ENCODE measurements around the gene XYLB.

Gene XYLB

DNA sequence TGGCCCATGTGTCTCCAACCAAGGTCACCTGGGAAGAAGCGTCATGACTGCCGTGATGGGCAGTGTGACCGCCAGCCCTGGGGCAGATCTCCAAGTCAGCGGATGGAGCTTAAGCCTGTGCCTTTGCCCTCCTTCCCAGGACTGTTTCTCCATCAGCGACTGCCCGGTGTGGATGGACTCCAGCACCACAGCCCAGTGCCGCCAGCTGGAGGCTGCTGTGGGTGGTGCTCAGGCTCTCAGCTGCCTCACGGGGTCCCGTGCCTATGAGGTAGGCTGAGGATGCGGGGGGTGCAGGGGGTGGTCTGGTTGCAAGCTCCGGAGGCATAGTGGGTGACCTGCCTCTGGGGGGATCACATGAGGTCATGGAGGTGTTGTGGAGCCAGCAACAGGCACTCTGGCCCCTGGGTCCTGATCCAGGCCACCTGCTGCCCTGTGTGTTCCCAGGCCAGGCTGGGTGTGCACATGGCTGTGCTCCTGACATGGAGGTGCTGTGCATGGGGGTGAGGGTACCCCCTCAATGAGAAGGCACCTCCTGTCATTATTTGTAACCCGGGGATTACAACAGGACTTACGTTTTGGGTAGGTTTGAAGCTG, 19.0 kb downstream of the XYLB start:
- DNase-seq: no peak

DNA sequence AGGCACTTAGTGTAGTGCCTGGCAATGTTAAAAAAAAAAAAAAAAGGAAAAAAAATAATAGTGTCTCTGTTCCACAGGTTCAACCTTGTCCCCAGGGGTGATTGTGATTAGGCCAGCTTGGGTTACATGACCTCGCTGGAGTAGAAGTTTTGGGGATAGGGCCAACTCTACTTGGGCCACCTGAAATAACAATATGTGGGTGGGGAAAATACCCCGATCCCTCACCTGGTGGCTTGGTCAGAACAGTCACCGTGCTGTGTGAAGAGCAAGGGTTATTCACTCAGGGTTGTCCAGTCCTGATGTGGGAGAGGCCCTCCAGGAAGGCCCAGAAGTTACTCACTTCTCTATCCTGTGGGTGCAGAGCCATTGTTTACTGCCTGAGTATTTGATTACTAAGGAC, 19.5 kb downstream of the XYLB start:
- DNase-seq: no peak

DNA sequence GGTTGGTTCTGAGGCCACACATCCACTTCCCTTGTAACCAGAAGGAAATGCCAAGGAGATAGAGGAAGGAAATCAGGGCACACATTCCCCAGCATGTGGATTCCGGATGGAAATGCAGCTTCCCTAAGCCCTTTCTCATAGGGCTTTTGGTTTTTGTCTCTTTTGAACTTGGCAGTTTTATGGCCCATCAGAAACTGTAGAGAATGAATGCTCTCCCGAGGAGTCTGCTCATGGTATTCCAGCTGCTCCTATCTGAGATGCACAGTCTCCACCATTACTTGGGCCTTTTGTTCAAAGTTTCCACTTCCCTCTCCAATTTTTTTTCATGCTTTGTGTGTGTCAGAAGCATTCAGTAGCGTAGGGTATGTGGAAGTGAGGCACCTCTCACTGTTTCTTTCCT, 21.2 kb downstream of the XYLB start:
- DNase-seq: no peak

DNA sequence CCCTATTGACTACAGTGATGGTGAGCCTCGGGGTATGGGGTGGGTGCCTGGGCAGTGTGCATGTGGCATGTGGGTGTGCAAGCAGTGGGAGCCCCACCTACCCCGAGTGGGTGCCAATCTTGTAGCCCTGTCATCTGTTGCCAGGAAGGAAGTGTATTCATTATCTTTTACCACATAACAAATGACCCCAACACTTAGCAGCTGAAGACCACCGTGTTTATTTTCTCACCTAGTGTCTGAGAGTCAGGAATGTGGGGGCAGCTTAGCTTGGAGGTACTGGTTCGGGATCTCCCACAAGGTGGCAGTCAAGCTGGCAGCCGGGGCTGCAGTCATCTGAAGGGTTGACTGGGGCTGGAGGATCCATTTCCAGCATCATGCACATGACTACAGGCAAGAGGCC, 21.7 kb downstream of the XYLB start:
- no peak for DNase-seq

DNA sequence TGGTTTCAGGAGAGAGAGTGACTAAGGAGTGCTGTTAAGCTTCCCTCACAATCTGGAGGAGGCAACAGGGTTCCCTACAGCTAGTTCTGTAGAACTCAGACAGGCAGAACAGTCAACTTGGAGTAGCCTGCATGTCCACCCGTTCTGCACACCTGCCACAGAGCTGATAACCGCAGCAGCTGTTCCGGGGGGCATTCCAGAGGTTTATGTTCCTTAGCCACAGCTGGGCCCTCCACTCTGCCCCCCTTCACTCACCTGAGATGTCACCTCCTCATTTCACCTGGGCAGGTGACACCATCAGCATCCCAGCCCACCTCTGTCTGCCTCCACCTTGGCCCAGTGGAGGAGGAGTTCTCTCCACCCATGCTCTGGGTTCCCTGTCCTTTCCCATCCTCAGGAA, 22.6 kb downstream of the XYLB start:
- no peak for DNase-seq

DNA sequence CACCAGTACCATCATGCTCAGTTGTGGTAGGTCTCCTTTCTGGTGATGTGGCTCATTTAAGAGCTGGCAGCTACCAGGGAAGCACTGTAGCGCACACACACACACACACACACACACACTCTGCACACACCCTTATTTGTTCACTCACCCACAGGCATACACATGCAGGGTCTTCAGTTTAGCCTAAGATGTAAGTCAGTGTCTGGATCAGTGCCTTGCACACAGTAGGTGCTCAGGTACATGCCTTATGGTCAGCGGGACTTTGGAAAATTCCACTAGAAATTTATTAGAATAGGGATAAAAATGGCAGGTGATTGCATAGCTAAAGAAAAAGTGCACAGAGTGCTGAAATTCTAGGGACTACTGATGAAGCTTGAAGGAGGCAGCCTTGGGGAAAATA, 23.6 kb downstream of the XYLB start:
- DNase-seq: no peak

DNA sequence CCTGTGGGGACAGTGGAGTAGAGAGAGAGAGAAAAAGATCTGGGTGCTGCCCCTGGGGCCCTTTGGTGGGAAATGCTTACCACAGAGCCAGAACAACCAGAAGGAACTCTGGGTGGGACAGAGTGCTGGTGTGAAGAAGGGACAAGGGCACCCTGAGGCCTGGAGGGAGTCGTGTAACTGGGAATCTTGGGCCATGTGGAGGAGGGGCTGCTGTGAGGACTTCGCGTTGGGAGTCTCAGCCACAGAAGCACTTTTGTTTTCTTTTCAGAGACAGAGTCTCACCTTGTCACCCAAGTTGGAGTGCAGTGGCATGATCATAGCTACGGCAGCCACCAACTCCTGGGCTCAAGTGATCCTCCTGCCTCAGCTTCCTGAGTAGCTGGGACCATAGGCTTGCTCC, 24.3 kb downstream of the XYLB start:
- DNase-seq: no peak

DNA sequence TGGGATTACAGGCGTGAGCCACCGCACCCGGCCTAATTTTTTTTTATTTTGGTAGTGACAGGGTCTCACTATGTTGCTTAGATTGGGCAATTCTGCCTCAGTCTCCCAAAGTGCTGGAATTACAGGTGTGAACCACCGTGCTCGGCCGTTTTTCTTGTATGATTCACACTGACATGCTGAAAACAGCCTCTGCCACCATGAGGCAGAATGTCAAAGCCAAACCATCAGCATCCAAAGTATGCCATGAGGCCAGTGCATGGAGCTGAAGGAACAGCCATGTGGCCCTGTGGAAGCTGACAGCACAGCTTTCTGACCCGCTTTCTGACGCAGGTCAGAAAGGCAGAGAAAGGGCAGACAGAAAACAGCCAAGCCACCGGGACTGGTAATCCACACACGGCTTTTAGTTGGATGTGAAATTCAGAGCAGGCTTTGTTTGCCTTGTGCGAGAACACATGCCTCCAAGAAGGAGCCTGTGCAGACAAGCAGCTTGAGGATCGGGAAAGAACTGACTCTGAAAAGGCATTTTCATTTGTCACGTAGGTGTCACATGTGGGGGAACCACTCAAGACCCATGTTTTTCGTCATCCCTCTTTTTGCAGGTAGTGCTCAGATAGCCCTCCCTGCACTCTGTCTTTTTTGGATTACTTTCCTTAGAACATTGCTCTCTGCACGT, 25.1 kb downstream of the XYLB start:
- no peak for DNase-seq

DNA sequence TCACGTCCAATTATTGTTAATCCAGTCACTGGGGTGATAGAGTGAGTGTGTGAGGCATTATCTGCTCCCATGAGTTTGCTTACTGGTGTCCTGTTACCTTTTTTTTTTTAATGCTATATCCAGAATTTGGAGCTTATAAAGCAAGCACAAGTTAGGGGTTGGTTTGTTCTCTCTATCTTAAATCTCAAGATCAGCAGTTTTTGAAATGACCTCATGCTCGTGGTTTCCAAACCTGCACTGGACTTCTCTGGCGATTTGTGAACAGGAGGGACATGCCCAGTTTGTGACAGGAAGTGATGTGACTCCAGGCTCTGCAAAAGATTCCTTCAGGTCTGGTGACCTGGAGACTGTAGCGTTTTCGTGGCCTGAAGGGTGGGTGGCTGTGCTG, 25.6 kb downstream of the XYLB start:
- DNase-seq: no peak

DNA sequence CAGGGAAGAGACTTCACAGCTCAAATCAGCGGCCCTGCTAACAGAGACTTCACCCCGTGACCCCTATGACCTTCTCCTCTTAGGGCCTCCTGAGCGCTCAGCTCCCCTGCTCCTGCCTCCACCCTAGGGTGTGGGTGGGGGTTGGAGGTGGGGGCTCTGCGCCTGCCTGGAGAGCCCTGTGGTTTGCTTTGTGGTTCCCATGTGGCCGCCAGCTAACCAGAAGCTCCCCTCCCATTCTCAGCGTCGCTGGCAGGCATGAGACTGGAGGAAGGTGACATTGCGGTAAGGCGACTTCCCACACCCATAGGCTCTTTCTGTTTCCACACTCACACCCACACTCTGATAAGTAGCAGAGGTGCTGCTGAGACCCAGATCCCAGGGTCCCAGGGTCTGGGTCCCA, 27.6 kb downstream of the XYLB start:
- DNase-seq: no peak

DNA sequence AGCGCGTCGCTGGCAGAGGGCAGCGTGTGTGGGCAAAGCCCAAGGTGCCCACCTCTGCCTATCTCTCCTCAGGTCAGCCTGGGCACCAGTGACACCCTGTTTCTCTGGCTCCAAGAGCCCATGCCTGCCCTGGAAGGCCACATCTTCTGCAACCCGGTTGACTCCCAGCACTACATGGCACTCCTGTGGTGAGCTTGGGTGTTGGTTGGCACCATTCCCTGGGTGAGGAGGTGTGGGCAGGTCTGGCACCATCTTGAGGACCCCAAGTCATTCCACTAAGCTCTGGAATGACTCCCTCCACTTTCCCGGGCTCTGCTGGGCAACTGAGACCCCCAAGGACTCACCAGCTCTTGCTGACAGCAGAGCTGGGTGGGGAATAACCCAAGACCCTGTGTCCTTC, 28.5 kb downstream of the XYLB start:
- no peak for DNase-seq

DNA sequence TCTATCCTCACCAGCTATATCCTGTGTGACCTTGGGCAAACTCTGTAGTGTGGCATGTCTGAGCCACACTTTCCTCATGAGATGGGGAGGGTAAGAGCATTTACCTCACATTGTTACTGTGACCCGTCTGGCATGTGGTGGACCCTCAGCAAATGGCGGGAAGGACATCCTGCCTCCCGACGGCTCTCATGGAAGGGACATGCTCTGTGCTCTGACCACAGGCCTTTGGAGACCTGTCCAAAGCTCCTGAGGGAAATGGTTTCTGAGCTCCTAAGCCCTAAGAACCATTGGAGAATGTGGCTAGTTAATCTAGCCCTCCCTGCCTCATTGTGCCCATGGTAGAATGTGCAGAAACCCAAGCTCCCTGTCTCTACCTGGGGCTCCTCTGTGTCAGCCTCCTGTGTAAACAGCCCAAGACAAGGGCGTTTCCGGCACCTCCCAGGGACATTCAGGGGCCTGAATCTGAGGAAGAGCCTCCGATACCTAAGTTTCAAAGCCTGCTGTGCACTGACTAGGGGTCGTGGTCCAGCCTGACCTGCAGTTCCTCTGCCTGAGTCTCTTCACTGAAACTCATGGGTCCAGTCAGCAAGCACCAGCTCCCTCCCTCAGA, 29.0 kb downstream of the XYLB start:
- DNase-seq: no peak

DNA sequence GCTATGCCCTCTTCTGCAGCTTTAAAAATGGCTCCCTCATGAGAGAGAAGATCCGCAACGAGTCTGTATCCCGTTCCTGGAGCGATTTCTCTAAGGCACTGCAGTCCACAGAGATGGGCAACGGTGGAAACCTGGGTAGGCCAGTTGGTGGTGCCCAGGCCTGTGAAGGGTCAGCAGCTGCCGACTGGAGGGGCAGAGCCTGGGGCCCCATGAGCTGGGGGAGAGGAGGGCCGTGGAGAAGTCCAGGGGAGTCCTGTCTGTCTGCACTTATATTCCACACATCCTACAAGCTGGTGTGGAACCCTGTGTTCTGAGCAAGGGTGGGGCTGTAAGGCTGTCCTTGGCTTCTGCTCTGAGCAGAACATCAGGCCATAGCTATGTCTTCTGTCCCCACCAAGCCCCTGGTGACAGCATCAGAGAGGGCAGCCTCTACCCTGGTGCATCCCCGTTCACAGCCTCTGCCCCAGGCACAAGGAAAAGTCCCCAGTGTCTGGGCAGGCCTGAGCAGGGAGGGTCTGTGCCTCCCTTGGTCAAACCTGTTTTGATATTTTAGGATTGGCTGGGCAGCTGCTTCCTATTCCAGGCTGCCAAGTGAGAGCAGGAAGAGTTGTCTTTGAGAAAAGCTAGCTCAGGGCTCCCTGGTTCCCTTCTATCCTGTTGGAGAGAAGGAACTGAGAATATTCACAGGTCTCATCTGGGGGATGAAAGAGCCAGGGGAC, 29.7 kb downstream of the XYLB start:
- DNase-seq: no peak

DNA sequence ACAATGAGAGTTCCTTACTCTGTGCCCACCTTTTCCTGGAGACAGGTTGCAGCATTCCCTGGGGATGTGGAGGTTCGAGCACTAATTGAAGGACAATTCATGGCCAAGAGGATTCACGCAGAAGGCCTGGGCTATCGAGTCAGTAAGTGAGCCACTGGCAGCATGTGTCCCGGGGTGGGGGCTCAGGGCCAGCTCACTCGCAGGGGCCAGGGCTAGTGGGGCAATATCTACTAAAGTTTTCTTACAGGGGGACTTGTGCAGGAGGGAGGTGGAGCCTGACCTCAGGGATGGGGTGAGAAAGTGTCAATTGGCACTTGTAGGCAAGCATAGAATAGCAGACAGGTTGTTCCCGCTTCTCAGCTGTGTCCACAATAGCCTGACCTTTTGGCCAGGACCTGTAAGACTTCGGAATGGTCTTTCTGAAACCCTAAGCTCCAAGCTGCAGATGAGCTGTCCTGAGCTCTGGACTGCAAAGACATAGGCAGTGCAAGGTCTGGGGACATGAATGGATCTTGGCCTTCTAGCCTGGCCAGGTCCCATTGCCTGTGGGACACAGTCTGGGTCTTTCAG, 32.7 kb downstream of the XYLB start:
- DNase-seq: no peak

DNA sequence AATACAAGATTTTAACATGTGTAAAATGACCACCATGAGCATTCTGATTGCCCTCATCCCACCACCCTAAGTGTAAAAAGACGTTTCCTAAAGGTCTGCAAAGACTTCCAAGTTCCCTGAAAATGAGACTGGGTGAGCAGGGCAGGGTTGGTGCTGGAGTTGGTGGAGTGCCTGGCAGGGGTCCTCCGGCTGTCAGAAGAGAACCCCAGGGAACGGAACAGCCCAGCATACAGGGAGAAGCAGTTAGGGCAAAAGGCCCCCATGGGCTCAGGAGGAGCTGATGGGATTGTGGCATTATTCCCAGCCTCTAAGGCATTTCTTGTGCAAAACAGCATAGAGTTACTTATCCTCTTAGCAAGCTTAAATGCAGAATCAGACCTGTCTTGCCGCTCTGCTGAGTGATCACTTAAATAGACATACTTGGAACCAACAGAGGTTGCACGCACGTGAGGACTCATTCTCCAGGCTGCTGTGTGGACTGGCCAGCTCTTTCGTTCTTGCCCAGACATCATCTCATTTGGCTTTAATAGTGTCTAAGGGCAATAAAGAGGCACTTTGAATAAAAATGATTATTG, 36.0 kb downstream of the XYLB start:
- DNase-seq: no peak

DNA sequence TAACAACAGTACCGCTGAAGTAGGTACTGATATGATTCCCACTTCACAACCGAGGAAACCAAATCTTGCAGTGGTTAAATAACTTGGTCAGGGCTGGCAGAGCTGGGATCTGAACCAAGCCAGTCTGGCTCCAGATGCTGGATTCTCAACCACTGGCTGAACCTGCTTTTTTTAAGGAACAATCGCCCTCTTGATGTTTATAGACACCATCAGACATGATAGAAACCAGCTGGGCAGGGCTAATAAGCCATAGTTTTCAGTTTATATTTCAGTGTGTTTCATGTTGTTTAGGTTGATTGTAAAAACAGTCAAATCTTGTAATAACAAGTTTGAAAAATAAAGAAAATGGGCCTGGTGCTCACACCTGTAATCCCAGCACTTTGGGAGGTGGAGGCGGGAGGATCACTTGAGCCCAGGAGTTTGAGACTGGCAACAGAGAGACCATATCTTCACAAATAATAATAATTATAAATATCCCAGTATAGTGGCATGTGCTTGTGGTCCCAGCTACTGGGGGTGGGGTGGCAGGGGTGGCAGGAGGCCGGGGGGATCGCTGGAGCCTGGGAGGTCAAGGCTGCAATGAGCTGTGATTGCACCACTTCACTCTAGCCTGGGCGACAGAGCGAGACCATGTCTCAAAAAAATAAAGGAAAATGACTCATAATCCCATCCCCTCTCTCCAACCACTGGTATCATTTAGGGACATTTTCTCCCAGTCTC, 36.7 kb downstream of the XYLB start:
- no peak for DNase-seq

DNA sequence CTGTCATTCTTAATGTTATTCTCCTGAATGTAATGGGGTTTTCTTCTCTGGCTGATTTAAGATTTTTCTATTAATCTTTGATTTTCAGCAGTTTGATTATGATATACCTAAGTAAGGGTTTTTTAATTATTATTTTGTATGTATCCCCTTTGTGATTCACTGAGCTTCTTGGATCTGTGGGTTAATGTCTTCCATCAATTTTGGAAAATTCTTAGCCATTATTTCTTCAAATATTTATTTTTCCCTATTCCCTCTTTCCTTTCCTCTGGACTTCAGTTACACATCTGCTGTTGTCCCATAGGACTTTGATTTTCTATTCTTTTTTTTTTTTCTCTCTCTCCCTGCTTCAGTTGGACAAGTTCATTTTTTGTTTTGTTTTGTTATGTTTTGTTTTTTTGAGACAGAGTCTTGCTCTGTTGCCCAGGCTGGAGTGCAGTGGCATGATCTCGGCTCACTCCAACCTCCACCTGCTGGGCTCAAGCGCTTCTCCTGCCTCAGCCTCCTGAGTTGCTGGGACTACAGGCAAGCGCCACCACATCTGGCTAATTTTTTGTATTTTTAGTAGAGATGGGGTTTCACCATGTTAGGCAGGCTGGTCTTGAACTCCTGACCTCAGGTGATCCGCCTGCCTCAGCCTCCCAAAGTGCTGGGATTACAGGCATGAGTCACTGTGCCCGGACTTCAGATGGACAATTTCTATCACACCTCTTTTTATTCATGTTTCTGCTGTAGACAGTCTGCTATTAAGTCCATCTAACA, 40.6 kb downstream of the XYLB start:
- no peak for DNase-seq

DNA sequence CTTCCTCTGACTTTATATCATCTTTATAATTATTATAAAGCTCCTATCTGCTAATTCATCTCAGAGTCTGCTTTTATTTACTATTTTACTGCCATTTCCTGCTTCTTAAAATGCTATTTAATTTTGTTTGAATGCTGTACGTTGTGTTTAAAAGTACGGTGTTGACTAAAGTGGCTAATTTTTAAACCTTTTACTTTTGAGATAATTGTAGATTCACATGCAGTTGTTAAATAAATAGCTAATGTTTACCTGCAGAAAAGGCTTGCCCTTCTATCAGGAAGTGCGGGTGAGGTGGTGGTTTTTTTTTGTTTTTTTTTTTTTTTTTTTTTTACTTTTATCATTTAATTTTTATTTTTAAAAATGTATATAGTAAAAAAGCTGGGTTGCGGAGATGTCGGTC, 41.3 kb downstream of the XYLB start:
- DNase-seq: no peak

DNA sequence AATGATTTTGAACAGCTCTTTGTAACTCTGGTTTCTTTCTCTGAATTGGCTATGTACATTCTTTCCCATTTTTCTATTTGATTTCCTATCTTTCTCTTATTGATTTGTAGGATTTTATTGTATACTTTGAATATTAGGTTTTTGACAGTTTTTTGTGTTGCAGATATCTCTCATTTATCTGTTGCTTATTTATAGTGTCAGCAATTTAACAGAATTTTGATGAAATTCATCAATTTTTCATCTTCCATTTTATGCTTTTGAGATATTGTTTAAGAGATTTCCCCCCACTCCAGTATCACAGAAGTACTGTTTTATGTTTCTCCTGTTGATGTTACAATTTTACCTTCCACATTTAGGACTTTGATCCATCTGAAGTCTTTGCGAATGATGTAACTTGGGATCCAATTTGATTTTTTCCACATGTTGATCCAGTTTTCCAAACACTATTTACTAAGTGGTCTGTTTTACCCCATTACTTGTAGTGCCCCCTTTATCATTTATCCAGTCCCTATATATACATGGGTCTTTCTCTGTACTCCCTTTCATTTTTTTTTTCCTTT, 46.1 kb downstream of the XYLB start:
- no peak for DNase-seq

DNA sequence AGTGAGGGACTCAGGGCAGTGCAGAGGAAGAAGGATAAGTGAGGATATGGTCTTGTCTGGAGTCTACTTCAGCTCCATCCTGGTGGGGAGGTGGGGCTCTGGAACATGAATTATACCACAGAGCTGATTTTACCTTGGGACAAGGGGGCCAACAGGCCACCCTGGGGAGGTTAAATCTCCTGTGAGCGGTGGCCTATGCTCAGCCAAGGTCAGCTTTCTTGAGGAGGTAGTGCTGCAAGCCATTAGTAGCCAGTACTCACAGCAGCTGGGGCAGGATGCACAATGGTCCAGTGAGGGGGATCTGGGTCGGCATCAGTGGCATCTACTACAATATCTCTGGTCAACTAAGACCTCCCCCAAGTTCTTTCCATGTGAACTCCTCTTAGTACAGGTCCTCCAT, 49.7 kb downstream of the XYLB start:
- no peak for DNase-seq

DNA sequence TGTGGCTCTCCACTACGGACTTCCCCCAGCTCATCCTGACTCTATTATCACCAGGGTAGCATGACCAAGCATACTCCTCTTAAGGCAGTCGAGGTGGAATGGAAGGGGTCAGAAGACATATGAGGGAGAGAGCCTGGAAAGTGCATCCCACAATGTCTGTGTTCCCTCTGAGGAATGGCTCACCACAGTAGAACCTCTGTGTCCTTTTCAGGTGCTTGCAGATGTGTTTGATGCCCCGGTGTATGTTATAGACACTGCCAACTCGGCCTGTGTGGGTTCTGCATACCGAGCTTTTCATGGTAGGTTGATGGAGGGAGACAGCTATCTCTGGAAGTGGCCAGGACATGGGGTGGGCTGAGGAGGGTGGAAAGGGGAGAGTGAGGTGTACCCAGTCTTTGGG, 50.3 kb downstream of the XYLB start:
- DNase-seq: no peak

DNA sequence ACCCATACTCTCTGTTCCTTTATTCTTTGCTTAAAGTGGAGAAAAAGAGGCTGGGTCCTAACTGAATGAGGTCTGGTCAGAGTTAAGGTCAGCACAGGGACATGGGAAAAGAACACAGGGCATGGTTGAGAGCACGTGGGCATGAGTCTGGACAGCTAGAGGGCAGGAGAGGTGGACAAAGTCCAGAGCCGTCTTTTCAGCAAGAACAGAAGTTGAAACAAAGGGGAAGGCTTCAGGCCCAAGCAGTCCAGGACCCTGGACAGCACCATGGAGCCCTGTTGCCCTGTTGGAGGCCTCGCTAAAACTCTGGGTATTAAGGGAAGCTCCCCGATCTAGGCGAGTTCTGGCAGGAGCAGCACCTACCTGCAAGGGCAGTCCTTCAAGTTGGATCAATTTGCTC, 50.7 kb downstream of the XYLB start:
- DNase-seq: no peak

All from NCI-H1105 (cell line).